ENCODE results near the gene SLC25A30.

The SLC25A30 gene

GRCh38 chr13:45367358-45367757 is 50.8 kb downstream of the SLC25A30 start:
- no peak for DNase-seq (ENCODE audit: low read depth)
- TF ChIP-seq CTCF (IDR thresholded peaks at IDR 0.05; ENCODE audit: control insufficient read depth, extremely low read depth, insufficient read depth): no peak
- no peak overlapping the region for H3K4me3 ChIP-seq (ENCODE audit: low read depth, low read length)

DNA sequence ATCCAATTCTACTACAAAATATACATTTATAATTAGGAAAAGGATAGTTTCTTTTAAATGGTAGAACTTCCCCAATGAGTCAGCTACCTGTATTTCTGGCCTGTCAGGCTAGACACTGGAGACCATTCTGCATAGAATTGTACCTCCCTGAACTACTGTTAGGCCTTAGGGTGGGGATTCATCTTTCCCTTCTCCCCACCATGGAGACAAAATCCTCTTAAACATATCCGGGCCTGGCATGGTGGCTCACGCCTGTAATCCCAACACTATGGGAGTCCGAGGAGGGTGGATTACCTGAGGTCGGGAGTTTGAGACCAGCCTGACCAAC is 52.7 kb downstream of the SLC25A30 start:
- TF ChIP-seq CTCF (IDR thresholded peaks at IDR 0.05; ENCODE audit: control insufficient read depth, extremely low read depth, insufficient read depth): no peak
- no peak overlapping the region for H3K4me3 ChIP-seq (ENCODE audit: low read depth, low read length)
- DNase-seq (ENCODE audit: low read depth): no peak

- no peak overlapping the region for H3K4me3 ChIP-seq (ENCODE audit: low read depth, low read length)
- no peak for DNase-seq (ENCODE audit: low read depth)
Observed at GRCh38 chr13:45364876-45365557, 53.2 kb downstream of the SLC25A30 start.

GRCh38 chr13:45362939-45363338 is 55.2 kb downstream of the SLC25A30 start:
- H3K4me3 ChIP-seq (ENCODE audit: low read depth, low read length): no peak overlapping the region
- no peak for DNase-seq (ENCODE audit: low read depth)
- no peak for TF ChIP-seq CTCF (IDR thresholded peaks at IDR 0.05; ENCODE audit: control insufficient read depth, extremely low read depth, insufficient read depth)

More at GRCh38 chr13:45364876-45365557, 53.2 kb downstream of the SLC25A30 start:
- no peak for TF ChIP-seq CTCF (IDR thresholded peaks at IDR 0.05; ENCODE audit: control insufficient read depth, extremely low read depth, insufficient read depth)

DNA sequence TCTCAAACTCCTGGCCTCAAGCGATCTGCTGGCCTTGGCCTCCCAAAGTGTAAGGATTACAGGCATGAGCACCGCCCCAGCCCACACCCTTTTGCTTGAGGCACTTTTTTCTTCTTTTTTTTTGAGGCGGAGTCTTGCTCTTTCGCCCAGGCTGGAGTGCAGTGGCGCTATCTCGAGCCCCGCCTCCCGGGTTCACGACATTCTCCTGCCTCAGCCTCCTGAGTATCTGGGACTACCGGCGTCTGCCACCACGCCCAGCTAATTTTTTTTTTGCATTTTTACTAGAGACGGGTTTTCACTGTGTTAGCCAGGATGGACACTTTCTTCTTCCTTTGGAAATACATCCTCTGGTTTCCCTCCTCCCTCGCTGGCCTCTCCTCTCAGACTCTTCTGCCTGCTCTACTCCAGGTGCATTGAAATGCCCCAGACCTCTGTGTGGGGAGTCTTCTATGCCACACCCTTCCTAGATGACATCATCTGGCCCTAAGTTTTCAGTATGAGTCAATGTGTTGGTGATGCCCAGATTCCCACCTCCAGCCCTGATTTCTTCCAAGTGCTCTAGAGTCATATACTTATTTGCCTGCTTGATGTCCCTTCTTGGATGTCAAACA is 56.5 kb downstream of the SLC25A30 start:
- no peak overlapping the region for H3K4me3 ChIP-seq (ENCODE audit: low read depth, low read length)
- no peak for DNase-seq (ENCODE audit: low read depth)
- TF ChIP-seq CTCF (IDR thresholded peaks at IDR 0.05; ENCODE audit: control insufficient read depth, extremely low read depth, insufficient read depth): no peak

DNA sequence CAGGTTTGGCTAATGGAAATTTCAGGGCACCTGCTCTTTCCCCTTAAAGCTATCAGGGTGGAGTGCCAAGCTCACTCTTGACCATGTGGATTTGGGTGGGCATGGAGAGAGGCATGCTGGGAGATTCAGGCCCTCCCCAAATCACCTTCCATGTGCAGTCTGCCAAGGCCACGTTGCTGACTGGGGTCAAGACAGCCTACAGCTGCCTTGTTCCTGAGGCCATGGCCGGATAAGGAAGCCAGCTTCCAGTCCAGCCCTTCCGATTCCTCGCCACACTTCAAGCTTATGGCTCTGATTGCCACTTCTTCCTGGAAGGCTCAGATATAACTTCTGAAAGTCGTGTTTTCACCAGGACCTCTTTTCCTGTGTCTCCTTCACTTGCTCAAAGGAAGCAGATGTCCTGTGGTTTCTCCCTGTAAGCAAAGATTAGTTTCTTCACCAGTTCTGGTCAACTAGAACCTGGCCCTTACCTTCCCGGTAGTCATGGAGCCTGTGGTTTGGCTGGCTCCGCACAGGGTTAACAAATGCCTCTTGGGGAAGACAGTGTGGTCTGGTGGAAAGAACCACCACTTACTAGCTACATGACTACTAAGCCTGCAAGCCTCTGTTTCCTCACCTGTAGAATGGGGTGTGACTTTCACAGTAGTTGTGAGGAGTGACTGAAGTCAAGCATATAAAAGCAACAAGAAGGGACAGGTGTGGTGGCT is 61.1 kb downstream of the SLC25A30 start:
- DNase-seq (ENCODE audit: low read depth): no peak
- no peak overlapping the region for H3K4me3 ChIP-seq (ENCODE audit: low read depth, low read length)
- TF ChIP-seq CTCF (IDR thresholded peaks at IDR 0.05; ENCODE audit: control insufficient read depth, extremely low read depth, insufficient read depth): no peak
